Stomach smooth muscle (tissue), 2 donors: ENCODE results near the gene TCAF1.
A peak's percentile ranks its signal among the peaks of the same experiment; 100 is the strongest.

Experiments used
- H3K27ac ChIP-seq: one replicate; pipeline ENCODE4 v1.7.0; 2013; ENCODE audit warnings: mild to moderate bottlenecking, low read length, inconsistent platforms
- H3K27me3 ChIP-seq, 2 donors: one replicate each; pipeline ENCODE4 v1.7.0; 2013; ENCODE audit warnings: low read length in 2 of 2; ENCODE audit not compliant: insufficient read depth in 2 of 2, control insufficient read depth in 1 of 2
- H3K36me3 ChIP-seq, 2 donors: one replicate each; pipeline ENCODE4 v1.7.0; 2013; ENCODE audit warnings: low read length in 2 of 2; ENCODE audit not compliant: control insufficient read depth in 2 of 2, insufficient read depth in 2 of 2
- H3K4me1 ChIP-seq: one replicate; pipeline ENCODE4 v1.7.0; 2013; ENCODE audit warnings: low read length; ENCODE audit not compliant: control insufficient read depth, insufficient read depth
- H3K4me3 ChIP-seq, 2 donors: one replicate each; pipeline ENCODE4 v1.7.0; 2013; ENCODE audit warnings: low read length in 2 of 2
- H3K9ac ChIP-seq, 2 donors: one replicate each; pipeline ENCODE4 v1.7.0; 2013; ENCODE audit warnings: low read length in 2 of 2, mild to moderate bottlenecking in 1 of 2
- H3K9me3 ChIP-seq, 2 donors: one replicate each; pipeline ENCODE4 v1.7.0; 2013; ENCODE audit warnings: low read length in 2 of 2; ENCODE audit not compliant: control insufficient read depth in 2 of 2
- donor health status: healthy.
- donor health status: Pancreatic carcinoma.

Gene TCAF1

GRCh38 chr7:143901332-143901667, 676 bp downstream of the TCAF1 start:
- H3K27ac ChIP-seq = peak overlapping the region; percentile 89
- peak overlapping the region; percentile 83 to 87 for H3K9ac ChIP-seq
- no peaks in the 10 kb centered on the region for H3K36me3 ChIP-seq
- no peaks in the 10 kb centered on the region for H3K27me3 ChIP-seq
- H3K4me1 ChIP-seq = peaks cover 32% of the 10 kb centered on the region
- peak overlapping the region; percentile 91 to 95 for H3K4me3 ChIP-seq
- no peaks in the 10 kb centered on the region for H3K9me3 ChIP-seq

- Histone ChIP-seq H3K9me3 (no peaks in the 10 kb centered on the region), H3K27ac (peak overlapping the region; percentile 89), H3K36me3 (no peaks in the 10 kb centered on the region), H3K27me3 (no peaks in the 10 kb centered on the region), H3K4me3 (peak overlapping the region; percentile 91 to 95), H3K9ac (peak overlapping the region; percentile 83 to 87), H3K4me1 (peaks cover 21% of the 10 kb centered on the region)
Observed at GRCh38 chr7:143900230-143900766, 1.7 kb downstream of the TCAF1 start.

GRCh38 chr7:143898810-143899209, 3.2 kb downstream of the TCAF1 start:
- Histone ChIP-seq H3K27ac (no peak overlapping the region), H3K4me1 (peaks cover 12% of the 10 kb centered on the region), H3K4me3 (no peak overlapping the region), H3K9me3 (no peaks in the 10 kb centered on the region), H3K36me3 (no peaks in the 10 kb centered on the region), H3K27me3 (no peaks in the 10 kb centered on the region), H3K9ac (no peak overlapping the region)

GRCh38 chr7:143896667-143897066, 5.3 kb downstream of the TCAF1 start:
- Histone ChIP-seq H3K9ac (no peak overlapping the region), H3K9me3 (no peaks in the 10 kb centered on the region), H3K27me3 (no peaks in the 10 kb centered on the region), H3K4me1 (peaks cover 9% of the 10 kb centered on the region), H3K27ac (no peak overlapping the region), H3K36me3 (no peaks in the 10 kb centered on the region), H3K4me3 (no peak overlapping the region)

- no peaks in the 10 kb centered on the region for H3K4me1 ChIP-seq
- H3K9me3 ChIP-seq = no peaks in the 10 kb centered on the region
- no peak overlapping the region for H3K27ac ChIP-seq
- H3K4me3 ChIP-seq = no peak overlapping the region
- no peak overlapping the region for H3K9ac ChIP-seq
- no peaks in the 10 kb centered on the region for H3K27me3 ChIP-seq
- H3K36me3 ChIP-seq = no peaks in the 10 kb centered on the region
Observed at GRCh38 chr7:143892527-143893300, 9.3 kb downstream of the TCAF1 start.

GRCh38 chr7:143891457-143891856, 10.5 kb downstream of the TCAF1 start:
- Histone ChIP-seq H3K9me3 (no peaks in the 10 kb centered on the region), H3K27me3 (no peaks in the 10 kb centered on the region), H3K4me1 (no peaks in the 10 kb centered on the region), H3K27ac (no peak overlapping the region), H3K36me3 (no peaks in the 10 kb centered on the region), H3K4me3 (no peak overlapping the region), H3K9ac (no peak overlapping the region)

GRCh38 chr7:143890558-143890957, 11.4 kb downstream of the TCAF1 start:
- no peak overlapping the region for H3K9ac ChIP-seq
- no peak overlapping the region for H3K27ac ChIP-seq
- no peaks in the 10 kb centered on the region for H3K9me3 ChIP-seq
- H3K4me3 ChIP-seq = no peak overlapping the region
- no peaks in the 10 kb centered on the region for H3K27me3 ChIP-seq
- H3K36me3 ChIP-seq = no peaks in the 10 kb centered on the region
- H3K4me1 ChIP-seq = peaks cover 2% of the 10 kb centered on the region

- no peak overlapping the region for H3K27ac ChIP-seq
- H3K9me3 ChIP-seq = no peaks in the 10 kb centered on the region
- no peak overlapping the region for H3K4me3 ChIP-seq
- peaks cover 9% of the 10 kb centered on the region for H3K4me1 ChIP-seq
- H3K27me3 ChIP-seq = no peaks in the 10 kb centered on the region
- no peak overlapping the region for H3K9ac ChIP-seq
- H3K36me3 ChIP-seq = no peaks in the 10 kb centered on the region
Observed at GRCh38 chr7:143889068-143889467, 12.9 kb downstream of the TCAF1 start.

- H3K4me1 ChIP-seq = peaks cover 9% of the 10 kb centered on the region
- no peak overlapping the region for H3K27ac ChIP-seq
- no peaks in the 10 kb centered on the region for H3K9me3 ChIP-seq
- no peaks in the 10 kb centered on the region for H3K36me3 ChIP-seq
- H3K4me3 ChIP-seq = no peak overlapping the region
- no peak overlapping the region for H3K9ac ChIP-seq
- no peaks in the 10 kb centered on the region for H3K27me3 ChIP-seq
Observed at GRCh38 chr7:143886826-143887477, 15.0 kb downstream of the TCAF1 start.

GRCh38 chr7:143885951-143886350, 16.0 kb downstream of the TCAF1 start:
- Histone ChIP-seq H3K27me3 (no peaks in the 10 kb centered on the region), H3K9ac (no peak overlapping the region), H3K36me3 (no peaks in the 10 kb centered on the region), H3K4me3 (no peak overlapping the region), H3K27ac (no peak overlapping the region), H3K4me1 (peaks cover 19% of the 10 kb centered on the region), H3K9me3 (no peaks in the 10 kb centered on the region)
